Osteoblast (primary cell): ENCODE results near the gene ASF1A. TPM values are rescaled to one million over a fixed set of nuclear protein-coding genes. Genes with fewer than 3 reads are reported as not detected.

ENCODE experiments used
- DNase-seq: peaks from one replicate; pipeline ENCODE4 v3.0.0; 2011; ENCODE audit warnings: low spot score, mixed read lengths; ENCODE audit not compliant: insufficient read length; ENCODE audit errors: missing footprints
- H2AFZ ChIP-seq: 2 replicates; pipeline ENCODE4 v1.6.0; 2011; ENCODE audit warnings: mild to moderate bottlenecking, low read length
- H3K27ac ChIP-seq: 2 replicates; pipeline ENCODE4 v1.5.1; 2011; ENCODE audit warnings: mild to moderate bottlenecking, low read depth, low read length, moderate library complexity
- H3K27me3 ChIP-seq: 2 replicates; pipeline ENCODE4 v1.6.0; 2012; ENCODE audit warnings: mild to moderate bottlenecking, control low read depth, inconsistent platforms, low read length, moderate library complexity; ENCODE audit not compliant: insufficient read depth
- H3K36me3 ChIP-seq: 2 replicates; pipeline ENCODE4 v1.5.1; 2011; ENCODE audit warnings: mild to moderate bottlenecking, low read length, control low read depth, moderate library complexity; ENCODE audit not compliant: insufficient read depth
- H3K4me1 ChIP-seq: 2 replicates; pipeline ENCODE4 v1.5.1; 2011; ENCODE audit warnings: mild to moderate bottlenecking, low read length, control low read depth, moderate library complexity; ENCODE audit not compliant: insufficient read depth
- H3K4me2 ChIP-seq: 2 replicates; pipeline ENCODE4 v1.6.0; 2011; ENCODE audit warnings: mild to moderate bottlenecking, low read length; ENCODE audit not compliant: insufficient read depth
- H3K4me3 ChIP-seq: fragments of 200-600 bp; sonication (generic); 3 replicates; pipeline ENCODE4 v1.5.1; 2012; ENCODE audit warnings: mild to moderate bottlenecking, low read length, inconsistent platforms; ENCODE audit not compliant: insufficient read depth
- H3K79me2 ChIP-seq: 2 replicates; pipeline ENCODE4 v1.6.0; 2012; ENCODE audit warnings: mild to moderate bottlenecking, low read length, control low read depth, inconsistent platforms; ENCODE audit not compliant: insufficient read depth
- H3K9me3 ChIP-seq: 2 replicates; pipeline ENCODE4 v1.5.1; 2011; ENCODE audit warnings: low read depth, low read length, control low read depth
- H4K20me1 ChIP-seq: 2 replicates; pipeline ENCODE4 v1.6.0; 2012; ENCODE audit warnings: mild to moderate bottlenecking, low read length, control low read depth; ENCODE audit not compliant: insufficient read depth
- CTCF ChIP-seq: IDR thresholded peaks from 2 replicates; pipeline ENCODE4 v1.5.1; 2011; ENCODE audit warnings: mild to moderate bottlenecking, low read depth, low read length, moderate library complexity; ENCODE audit errors: extremely low read depth
- total RNA-seq: library from RNA; depleted of rRNA; stranded (reverse); fragments of >200 nt; gene quantifications from 2 replicates; pipeline ENCODE4 v1.2.3, GENCODE V29; 2012

The ASF1A gene
- total RNA-seq, 1 donor: 15.2 TPM

DNA sequence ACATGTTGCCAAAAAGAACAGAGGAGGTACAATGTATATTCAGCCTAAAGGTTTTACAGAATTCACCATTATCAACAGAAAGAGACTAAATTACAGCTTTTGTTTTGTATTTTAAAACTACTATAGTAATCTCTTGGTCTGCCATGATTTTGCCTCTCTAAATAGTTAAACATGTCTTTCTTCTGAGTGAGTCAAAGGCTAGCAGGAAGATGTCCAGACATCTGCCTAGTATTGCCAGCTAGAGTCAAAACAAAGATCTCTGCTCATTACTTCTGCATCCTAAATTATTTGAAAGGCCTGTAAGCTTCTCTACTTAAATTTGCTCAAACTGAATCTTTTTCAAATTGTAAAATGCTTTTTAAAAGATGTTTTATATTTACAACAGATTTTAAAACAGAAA, 8.8 kb downstream of the ASF1A start:
- Histone ChIP-seq H3K4me3 (no peak overlapping the region), H3K79me2 (peaks cover 57% of the 10 kb centered on the region), H3K27ac (peak overlapping the region; percentile 19), H3K9me3 (no peaks in the 10 kb centered on the region), H3K27me3 (no peaks in the 10 kb centered on the region), H3K4me2 (no peak overlapping the region), H4K20me1 (no peaks in the 10 kb centered on the region), H3K36me3 (peaks cover 28% of the 10 kb centered on the region), H2AFZ (no peak overlapping the region), H3K4me1 (peaks cover 10% of the 10 kb centered on the region)
- no peak for DNase-seq
- no peak for TF ChIP-seq CTCF

- Histone ChIP-seq H3K27me3 (no peaks in the 10 kb centered on the region), H4K20me1 (no peaks in the 10 kb centered on the region), H2AFZ (no peak overlapping the region), H3K27ac (no peak overlapping the region), H3K79me2 (peaks cover 53% of the 10 kb centered on the region), H3K4me2 (no peak overlapping the region), H3K4me3 (no peak overlapping the region), H3K4me1 (peaks cover 10% of the 10 kb centered on the region), H3K9me3 (no peaks in the 10 kb centered on the region), H3K36me3 (peaks cover 33% of the 10 kb centered on the region)
- no peak for TF ChIP-seq CTCF
- DNase-seq: no peak
Observed at GRCh38 chr6:118903138-118903537, 9.2 kb downstream of the ASF1A start.

DNA sequence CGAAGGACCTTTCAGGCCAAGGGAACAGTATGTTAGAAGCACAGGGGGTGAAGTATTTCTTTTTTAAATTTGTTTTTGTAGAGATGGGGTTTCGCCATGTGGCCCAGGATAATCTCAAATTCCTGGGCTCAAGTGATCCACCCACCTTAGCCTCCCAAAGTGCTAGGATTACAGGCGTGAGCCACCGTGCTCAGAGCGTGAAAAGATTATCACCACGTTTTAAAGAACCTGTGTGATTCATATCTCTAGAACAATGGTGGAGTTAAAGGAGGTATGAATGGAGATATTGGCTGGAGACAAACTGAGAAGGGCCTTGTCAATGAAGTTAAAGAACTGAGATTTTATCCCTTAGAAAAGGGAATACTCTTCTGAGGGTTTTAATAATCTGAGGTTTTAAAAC, 9.7 kb downstream of the ASF1A start:
- H3K4me3 ChIP-seq: no peak overlapping the region
- H3K27me3 ChIP-seq: no peaks in the 10 kb centered on the region
- no peaks in the 10 kb centered on the region for H3K9me3 ChIP-seq
- H3K36me3 ChIP-seq: peaks cover 38% of the 10 kb centered on the region
- TF ChIP-seq CTCF: no peak
- H3K4me2 ChIP-seq: no peak overlapping the region
- H3K27ac ChIP-seq: no peak overlapping the region
- DNase-seq: no peak
- peaks cover 48% of the 10 kb centered on the region for H3K79me2 ChIP-seq
- no peak overlapping the region for H2AFZ ChIP-seq
- H3K4me1 ChIP-seq: peaks cover 11% of the 10 kb centered on the region
- no peaks in the 10 kb centered on the region for H4K20me1 ChIP-seq

DNA sequence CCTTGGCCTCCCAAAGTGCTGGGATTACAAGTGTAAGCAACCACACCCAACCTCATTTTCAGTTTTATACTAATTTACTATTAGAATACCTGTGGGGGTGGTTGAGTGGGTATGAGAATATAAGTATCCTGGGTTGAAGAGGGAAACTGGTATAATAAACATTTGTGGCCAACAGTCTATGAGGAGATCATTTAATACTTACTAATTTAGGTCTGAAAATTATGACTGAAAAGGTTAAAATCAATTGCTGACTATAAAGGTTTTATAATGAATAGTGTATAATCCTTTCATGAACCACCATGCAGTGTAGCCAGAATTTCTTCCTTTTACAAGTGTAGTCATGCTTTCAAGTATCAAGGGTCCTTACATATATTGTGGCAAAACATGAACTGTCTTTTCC, 11.1 kb downstream of the ASF1A start:
- Histone ChIP-seq H3K79me2 (peaks cover 34% of the 10 kb centered on the region), H3K9me3 (no peaks in the 10 kb centered on the region), H3K27me3 (no peaks in the 10 kb centered on the region), H3K36me3 (peaks cover 36% of the 10 kb centered on the region), H3K4me2 (no peak overlapping the region), H2AFZ (no peak overlapping the region), H4K20me1 (no peaks in the 10 kb centered on the region), H3K4me3 (no peak overlapping the region), H3K27ac (no peak overlapping the region), H3K4me1 (peaks cover 13% of the 10 kb centered on the region)
- no peak for TF ChIP-seq CTCF
- no peak for DNase-seq
